ENCODE data around the gene S1PR3.

The S1PR3 gene

GRCh38 chr9:88993327-88993726 is 2.1 kb downstream of the S1PR3 start:
- no peak for DNase-seq (ENCODE audit: low read depth)

GRCh38 chr9:88993871-88994460 is 2.7 kb downstream of the S1PR3 start:
- no peak for DNase-seq (ENCODE audit: low read depth)

- no peak for DNase-seq (ENCODE audit: low read depth)
Observed at GRCh38 chr9:88994469-88995199, 3.4 kb downstream of the S1PR3 start.

- DNase-seq (ENCODE audit: low read depth) = no peak
Observed at GRCh38 chr9:88995200-88995577, 3.9 kb downstream of the S1PR3 start.

GRCh38 chr9:88995627-88996026 is 4.4 kb downstream of the S1PR3 start:
- DNase-seq (ENCODE audit: low read depth) = no peak

- no peak for DNase-seq (ENCODE audit: low read depth)
Observed at GRCh38 chr9:88996046-88996920, 5.0 kb downstream of the S1PR3 start.

- no peak for DNase-seq (ENCODE audit: low read depth)
Observed at GRCh38 chr9:88996921-88997235, 5.6 kb downstream of the S1PR3 start.

DNA sequence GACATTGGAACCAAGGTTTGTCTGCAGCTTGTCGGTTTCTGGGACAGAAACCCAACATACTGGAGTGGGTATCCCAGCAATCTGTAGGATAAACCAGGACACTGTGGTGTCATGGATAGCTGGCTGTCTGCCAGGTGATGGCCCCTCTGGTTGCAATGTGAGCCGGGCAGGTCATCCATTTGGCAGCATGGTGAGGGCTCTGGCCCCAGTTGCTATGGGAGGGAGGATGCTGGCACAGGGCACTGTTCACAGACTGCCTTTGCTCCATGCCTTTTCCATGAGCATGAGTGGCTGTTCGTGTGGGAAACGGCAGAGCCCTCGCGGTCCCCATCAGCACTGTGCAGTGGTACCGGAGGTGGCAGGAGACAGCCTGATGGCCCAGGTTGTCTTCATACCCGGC is 6.4 kb downstream of the S1PR3 start:
- DNase-seq (ENCODE audit: low read depth) = no peak

- DNase-seq (ENCODE audit: low read depth) = no peak
Observed at GRCh38 chr9:88998503-88998902, 7.2 kb downstream of the S1PR3 start.

DNA sequence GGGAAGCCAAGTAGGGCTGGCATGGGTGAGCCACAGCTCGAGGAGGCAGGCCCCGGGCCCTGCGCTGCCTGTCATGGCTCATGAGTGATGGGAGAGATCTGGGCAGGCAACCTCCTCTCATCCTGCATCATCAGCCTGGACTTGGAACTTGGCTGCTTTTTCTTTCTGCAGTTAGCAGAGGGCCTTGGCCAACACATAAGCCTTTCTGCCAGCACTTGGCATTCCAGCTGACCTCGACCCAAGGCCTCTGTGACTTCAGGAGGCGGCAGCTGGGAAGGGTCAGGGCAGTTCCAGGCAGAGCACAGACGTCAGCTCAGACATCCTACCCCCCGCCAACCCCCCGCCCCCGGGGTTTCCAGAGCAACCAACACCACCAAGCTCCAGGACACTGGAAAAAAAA is 7.6 kb downstream of the S1PR3 start:
- DNase-seq (ENCODE audit: low read depth) = no peak

GRCh38 chr9:89000371-89000781 is 9.1 kb downstream of the S1PR3 start:
- DNase-seq (ENCODE audit: low read depth) = no peak

- DNase-seq (ENCODE audit: low read depth) = peak; percentile 66
Observed at GRCh38 chr9:89000973-89001916, 10.0 kb downstream of the S1PR3 start.

- no peak for DNase-seq (ENCODE audit: low read depth)
Observed at GRCh38 chr9:89001917-89002540, 10.8 kb downstream of the S1PR3 start.

- DNase-seq (ENCODE audit: low read depth) = no peak
Observed at GRCh38 chr9:89002987-89003386, 11.7 kb downstream of the S1PR3 start.

DNA sequence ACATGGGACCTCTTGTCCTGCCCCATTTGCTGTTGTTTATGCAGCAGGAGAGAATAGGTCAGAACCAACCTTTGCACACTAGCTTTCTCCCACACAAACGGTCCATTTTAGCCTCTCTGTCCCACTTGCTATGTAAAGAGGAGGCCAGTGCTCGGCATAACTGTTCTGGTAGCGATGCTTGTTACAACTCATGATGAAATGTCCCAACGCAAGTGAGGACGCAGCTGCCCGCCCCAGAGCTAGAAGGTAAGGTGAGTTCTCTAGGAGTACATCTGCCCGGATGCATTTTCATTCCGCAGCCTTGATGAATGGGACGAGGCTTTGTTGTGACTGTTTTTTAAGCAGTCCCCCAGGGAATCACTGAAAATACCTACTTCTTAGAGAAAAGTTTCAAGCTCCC is 14.1 kb downstream of the S1PR3 start:
- DNase-seq (ENCODE audit: low read depth) = no peak

- DNase-seq (ENCODE audit: low read depth) = no peak
Observed at GRCh38 chr9:89006267-89006666, 15.0 kb downstream of the S1PR3 start.

DNA sequence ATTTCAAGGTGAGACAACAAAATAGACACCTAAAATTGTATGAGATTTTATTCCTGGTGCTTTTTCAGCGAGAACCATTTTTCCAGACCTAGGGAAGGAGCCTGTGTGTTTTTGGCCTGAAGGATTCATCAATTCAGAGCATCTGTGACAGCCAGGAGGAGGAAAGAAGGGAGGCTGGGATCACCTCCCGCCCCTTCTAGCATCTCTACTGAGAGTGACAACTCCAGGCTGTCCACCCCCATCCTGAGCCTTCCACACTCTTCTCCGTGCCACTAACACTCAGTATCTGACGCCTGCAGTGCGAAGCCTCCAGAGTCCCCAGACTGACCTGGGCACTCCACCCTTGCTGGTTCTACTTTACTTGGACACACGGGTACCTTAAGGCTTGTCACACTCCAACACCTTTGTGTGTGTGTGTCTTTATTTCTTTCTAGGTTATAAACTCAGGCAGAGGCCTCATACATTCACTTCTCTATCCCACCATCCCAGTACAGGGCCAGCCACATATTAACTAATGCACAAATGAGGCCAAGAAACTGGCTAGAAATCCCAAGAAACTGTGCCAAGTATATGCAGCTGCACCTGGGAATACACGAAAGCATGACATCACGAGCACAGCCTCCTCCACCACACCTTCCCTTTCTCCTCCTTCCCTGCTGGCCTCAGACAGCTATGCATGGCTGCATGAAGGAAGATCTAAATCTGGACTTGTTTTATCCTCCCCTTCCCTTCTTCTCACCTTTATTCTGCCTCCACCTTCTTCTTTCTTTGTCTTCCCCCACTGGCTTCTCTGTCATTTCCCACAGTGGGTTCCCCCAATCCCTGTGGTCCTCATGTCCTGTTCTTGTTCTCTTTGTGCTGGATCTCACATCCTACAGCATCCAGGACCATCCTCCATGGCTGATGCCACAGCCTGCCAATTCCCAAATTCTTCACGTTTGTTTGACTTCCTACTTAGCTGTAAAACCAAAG is 16.0 kb downstream of the S1PR3 start:
- DNase-seq (ENCODE audit: low read depth) = no peak

- no peak for DNase-seq (ENCODE audit: low read depth)
Observed at GRCh38 chr9:89008055-89008743, 16.9 kb downstream of the S1PR3 start.

GRCh38 chr9:89008744-89009545 is 17.7 kb downstream of the S1PR3 start:
- no peak for DNase-seq (ENCODE audit: low read depth)

Measured in stimulated activated CD4-positive, alpha-beta T cell treated with anti-CD3 and anti-CD28 coated beads, Interleukin-2, amount 100 ng/mL, for 4 hours (primary cell).